A549 treated with CORT108297 at 1 μM for 4 hours (cell line): ENCODE data around the gene NTHL1. TPM values are rescaled to one million over a fixed set of nuclear protein-coding genes. Genes with fewer than 3 reads are reported as not detected.

Experiments
- total RNA-seq: library from RNA; stranded (reverse); fragments of 200-300 nt; extraction: Qiagen RNA extraction; gene quantifications from 5 replicates; pipeline ENCODE4 v1.2.3, GENCODE V29; 2022

The NTHL1 gene
- total RNA-seq = 37.5 to 51.5 TPM (median 47.5 TPM) in 5 replicates

GRCh38 chr16:2047330-2048115, at the start of gene NTHL1, which contains the start of gene TSC2:
NTHL1 (minus strand) TSS chr16:2047834; CDS start chr16:2047823, 11 bp downstream.
TSC2 (plus strand) TSS chr16:2047985; CDS start chr16:2048616, 631 bp downstream.

GRCh38 chr16:2026461-2027023, 21.1 kb downstream of the NTHL1 start, which contains the start of gene NHERF2:
NHERF2 (plus strand) TSS chr16:2026902; CDS start chr16:2027006, 104 bp downstream.

GRCh38 chr16:2019518-2019920, 28.1 kb downstream of the NTHL1 start, which contains the start of gene NPW:
NPW (plus strand) TSS chr16:2019785.

GRCh38 chr16:2009791-2010510, 37.7 kb downstream of the NTHL1 start, which contains the start of gene ZNF598:
ZNF598 (minus strand) TSS chr16:2009821.

Other genes starting within 250 kb of the NTHL1 start
- 58.3 to 76.8 TPM (median 69.0 TPM) in 5 replicates for gene HAGH, start 221.0 kb downstream of the NTHL1 start, total RNA-seq
- 47.7 to 53.9 TPM (median 52.3 TPM) in 5 replicates for gene FAHD1, start 220.6 kb downstream of the NTHL1 start, total RNA-seq
- gene MEIOB, start 175.7 kb downstream of the NTHL1 start, total RNA-seq = 1.7 to 2.3 TPM (median 1.9 TPM) in 5 replicates
- gene HS3ST6, start 129.4 kb downstream of the NTHL1 start, total RNA-seq = 1.6 to 3.9 TPM (median 3.0 TPM) in 5 replicates
- gene MSRB1, start 104.6 kb downstream of the NTHL1 start, total RNA-seq = 25.7 to 36.5 TPM (median 34.4 TPM) in 5 replicates
- gene RPL3L, start 93.1 kb downstream of the NTHL1 start, total RNA-seq = not detected in 5 replicates
- 230 to 308 TPM (median 254 TPM) in 5 replicates for gene NDUFB10, start 88.3 kb downstream of the NTHL1 start, total RNA-seq
- 3,823 to 5,639 TPM (median 5,518 TPM) in 5 replicates for gene RPS2, start 83.0 kb downstream of the NTHL1 start, total RNA-seq
- gene RNF151, start 81.0 kb downstream of the NTHL1 start, total RNA-seq = 0.10 TPM in 1 of 5 replicates, not detected in the others
- gene TBL3, start 75.8 kb downstream of the NTHL1 start, total RNA-seq = 32.8 to 46.2 TPM (median 39.0 TPM) in 5 replicates
- 0.09 to 0.52 TPM (median 0.21 TPM) in 5 replicates for gene NOXO1, start 66.4 kb downstream of the NTHL1 start, total RNA-seq
- gene GFER, start 63.6 kb downstream of the NTHL1 start, total RNA-seq = 21.3 to 45.6 TPM (median 42.0 TPM) in 5 replicates
- gene SYNGR3, start 57.9 kb downstream of the NTHL1 start, total RNA-seq = 5.5 to 9.7 TPM (median 8.2 TPM) in 5 replicates
- gene ZNF598, start 38.0 kb downstream of the NTHL1 start, total RNA-seq = 45.4 to 65.2 TPM (median 62.1 TPM) in 5 replicates
- gene NPW, start 28.0 kb downstream of the NTHL1 start, total RNA-seq = 0.87 to 1.3 TPM (median 1.1 TPM) in 5 replicates
- gene NHERF2, start 20.9 kb downstream of the NTHL1 start, total RNA-seq = 43.6 to 63.6 TPM (median 62.0 TPM) in 5 replicates
- 26.6 to 43.3 TPM (median 38.2 TPM) in 5 replicates for gene TSC2, start 151 bp upstream of the NTHL1 start, total RNA-seq
- gene PKD1, start 88.1 kb upstream of the NTHL1 start, total RNA-seq = 36.3 to 64.1 TPM (median 59.9 TPM) in 5 replicates
- gene RAB26, start 100.8 kb upstream of the NTHL1 start, total RNA-seq = 2.4 to 4.6 TPM (median 3.5 TPM) in 5 replicates
- 40.5 to 59.7 TPM (median 53.3 TPM) in 5 replicates for gene TRAF7, start 107.9 kb upstream of the NTHL1 start, total RNA-seq
- gene CASKIN1, start 148.8 kb upstream of the NTHL1 start, total RNA-seq = 0.32 to 0.66 TPM (median 0.56 TPM) in 5 replicates
- gene MLST8, start 157.6 kb upstream of the NTHL1 start, total RNA-seq = 42.1 to 58.2 TPM (median 51.9 TPM) in 5 replicates
- 4.2 to 6.5 TPM (median 5.7 TPM) in 5 replicates for gene BRICD5, start 163.0 kb upstream of the NTHL1 start, total RNA-seq
- gene PGP, start 167.0 kb upstream of the NTHL1 start, total RNA-seq = 16.3 to 36.4 TPM (median 34.8 TPM) in 5 replicates
- gene E4F1, start 175.8 kb upstream of the NTHL1 start, total RNA-seq = 16.7 to 27.8 TPM (median 26.6 TPM) in 5 replicates
- gene DNASE1L2, start 188.6 kb upstream of the NTHL1 start, total RNA-seq = 0.77 to 1.8 TPM (median 1.6 TPM) in 5 replicates
- gene ECI1, start 203.8 kb upstream of the NTHL1 start, total RNA-seq = 47.6 to 92.3 TPM (median 88.7 TPM) in 5 replicates
- 250 to 299 TPM (median 265 TPM) in 5 replicates for gene RNPS1, start 220.3 kb upstream of the NTHL1 start, total RNA-seq